GM18519 (cell line): ENCODE measurements around the gene COPE.
"Not testable (repeated sequence)": the region's sequence is repeated elsewhere in the genome, so short reads cannot be mapped to it uniquely, and the experiment has no call there.

ENCODE experiments used
- ATAC-seq: cut with Tn5 transposase; IDR thresholded peaks from one replicate; pipeline ENCODE4 v1.9.1; 2021; ENCODE audit warnings: mild to moderate bottlenecking, moderate library complexity; ENCODE audit not compliant: unreplicated experiment, low FRiP score

COPE gene

GRCh38 chr19:18910801-18911436 lies 8.3 kb downstream of the COPE start:
- ATAC-seq, result no peak

- no peak for ATAC-seq
Measured at GRCh38 chr19:18910010-18910409, 9.2 kb downstream of the COPE start.

GRCh38 chr19:18908917-18909619 lies 10.1 kb downstream of the COPE start:
- ATAC-seq, result no peak

- ATAC-seq, result no peak
Measured at GRCh38 chr19:18906605-18907519, 12.3 kb downstream of the COPE start.

- no peak for ATAC-seq
Measured at GRCh38 chr19:18905513-18906236, 13.5 kb downstream of the COPE start.

- no peak for ATAC-seq
Measured at GRCh38 chr19:18905058-18905456, 14.1 kb downstream of the COPE start.

GRCh38 chr19:18904334-18905057 lies 14.7 kb downstream of the COPE start:
- no peak for ATAC-seq

- no peak for ATAC-seq
Measured at GRCh38 chr19:18903156-18904037, 15.8 kb downstream of the COPE start.

- ATAC-seq, result not testable (repeated sequence)
Measured at GRCh38 chr19:18902519-18902918, 16.7 kb downstream of the COPE start.

GRCh38 chr19:18901491-18901890 lies 17.7 kb downstream of the COPE start:
- no peak for ATAC-seq

- no peak for ATAC-seq
Measured at GRCh38 chr19:18900700-18901481, 18.3 kb downstream of the COPE start.

GRCh38 chr19:18899624-18900560 lies 19.3 kb downstream of the COPE start:
- no peak for ATAC-seq

GRCh38 chr19:18898607-18899408 lies 20.4 kb downstream of the COPE start:
- no peak for ATAC-seq

GRCh38 chr19:18898081-18898606 lies 21.0 kb downstream of the COPE start:
- ATAC-seq, result no peak

GRCh38 chr19:18897094-18898029 lies 21.8 kb downstream of the COPE start:
- ATAC-seq, result no peak
